Measurements from ENCODE around the gene NINJ1. TPM values are rescaled to one million over a fixed set of nuclear protein-coding genes. Genes with fewer than 3 reads are reported as not detected.

NINJ1 gene
- total and polyA plus RNA-seq, 2 experiments from 2014 or later = 34.6 to 51.7 TPM

DNA sequence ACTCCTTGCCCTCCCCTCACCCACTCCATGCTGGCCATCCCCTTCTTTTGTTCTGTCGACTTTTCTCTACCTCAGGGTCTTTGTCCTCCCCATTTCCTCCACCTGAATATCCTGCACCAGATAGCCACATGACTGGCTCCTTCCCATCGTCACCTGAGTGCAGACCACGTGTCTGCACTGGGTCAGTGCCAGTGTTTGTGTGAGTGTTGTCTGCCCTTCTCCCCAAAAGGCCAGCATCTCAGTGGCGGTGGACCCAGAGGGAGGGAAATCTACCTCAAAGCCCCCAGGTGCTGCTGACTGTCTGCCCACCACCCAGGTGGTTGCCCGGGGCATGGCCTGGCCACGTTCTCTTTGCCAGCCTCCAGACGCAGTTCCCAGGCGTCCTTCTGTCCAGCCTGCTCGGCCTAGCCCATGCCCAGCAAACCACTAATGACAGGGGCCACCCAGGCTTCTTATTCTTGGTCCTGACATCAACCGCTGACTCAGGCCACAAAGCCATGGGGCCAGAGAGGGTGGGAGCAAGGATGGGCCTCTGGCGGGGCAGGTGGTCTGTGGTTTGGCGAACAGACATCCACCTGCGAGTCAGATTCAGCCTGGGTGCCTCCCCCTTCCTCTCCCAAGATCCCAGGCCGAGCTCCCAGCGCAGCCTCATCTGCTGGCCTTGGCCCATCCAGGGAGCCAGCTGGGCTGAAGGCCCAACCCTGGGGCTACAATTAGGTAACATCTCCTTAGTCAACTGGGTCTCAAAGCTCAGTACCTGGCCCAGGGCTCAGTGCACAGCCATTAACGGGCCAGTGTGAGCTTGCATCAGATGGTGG is 5.5 kb upstream of the NINJ1 start:
- H3K4me3 ChIP-seq = no peak overlapping the region
- no peaks in the 10 kb centered on the region for H3K4me1 ChIP-seq (ENCODE audit: low read depth)
- no peaks in the 10 kb centered on the region for H3K36me3 ChIP-seq
- no peak overlapping the region for H3K27ac ChIP-seq
- DNase-seq (ENCODE audit: low read depth in 1 of 2, low spot score in 1 of 2) = no peak
- TF ChIP-seq, protein P1, sequence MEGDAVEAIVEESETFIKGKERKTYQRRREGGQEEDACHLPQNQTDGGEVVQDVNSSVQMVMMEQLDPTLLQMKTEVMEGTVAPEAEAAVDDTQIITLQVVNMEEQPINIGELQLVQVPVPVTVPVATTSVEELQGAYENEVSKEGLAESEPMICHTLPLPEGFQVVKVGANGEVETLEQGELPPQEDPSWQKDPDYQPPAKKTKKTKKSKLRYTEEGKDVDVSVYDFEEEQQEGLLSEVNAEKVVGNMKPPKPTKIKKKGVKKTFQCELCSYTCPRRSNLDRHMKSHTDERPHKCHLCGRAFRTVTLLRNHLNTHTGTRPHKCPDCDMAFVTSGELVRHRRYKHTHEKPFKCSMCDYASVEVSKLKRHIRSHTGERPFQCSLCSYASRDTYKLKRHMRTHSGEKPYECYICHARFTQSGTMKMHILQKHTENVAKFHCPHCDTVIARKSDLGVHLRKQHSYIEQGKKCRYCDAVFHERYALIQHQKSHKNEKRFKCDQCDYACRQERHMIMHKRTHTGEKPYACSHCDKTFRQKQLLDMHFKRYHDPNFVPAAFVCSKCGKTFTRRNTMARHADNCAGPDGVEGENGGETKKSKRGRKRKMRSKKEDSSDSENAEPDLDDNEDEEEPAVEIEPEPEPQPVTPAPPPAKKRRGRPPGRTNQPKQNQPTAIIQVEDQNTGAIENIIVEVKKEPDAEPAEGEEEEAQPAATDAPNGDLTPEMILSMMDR (IDR thresholded peaks at IDR 0.05; ENCODE audit: low read depth, low read length) = no peak
- no peaks in the 10 kb centered on the region for H3K9me3 ChIP-seq (ENCODE audit: low read depth)
- no peaks in the 10 kb centered on the region for H3K27me3 ChIP-seq

DNA sequence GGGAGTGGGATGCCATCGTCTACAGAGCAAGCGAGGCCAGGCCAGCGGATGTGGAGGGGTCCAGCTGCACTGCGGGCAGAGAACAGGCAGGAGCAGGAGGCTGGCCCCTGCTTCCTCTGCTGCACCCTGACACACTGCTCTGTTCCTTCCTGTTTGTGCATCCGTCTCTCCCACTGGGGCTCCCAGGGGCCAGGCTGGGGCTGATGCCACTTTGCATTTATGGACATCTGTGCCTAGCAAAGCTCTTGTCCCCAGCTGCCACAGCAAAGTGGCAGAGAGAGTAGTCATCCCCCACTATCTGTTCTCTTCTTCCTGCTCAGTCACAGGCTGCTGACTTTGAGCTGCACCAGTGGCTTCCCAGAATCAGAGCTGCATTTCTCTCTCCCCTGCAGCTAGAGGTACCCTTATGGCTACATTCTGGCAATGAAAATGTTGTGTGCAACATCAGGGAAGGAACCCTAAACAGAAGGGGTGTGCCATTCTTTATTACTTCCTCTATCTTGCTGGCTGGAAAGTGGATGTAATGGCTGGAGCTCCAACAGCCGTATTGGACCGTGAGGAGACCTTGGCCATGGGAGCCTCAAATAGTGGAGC is 4.2 kb upstream of the NINJ1 start:
- Histone ChIP-seq H3K27ac (no peak overlapping the region), H3K27me3 (no peaks in the 10 kb centered on the region), H3K4me1 (ENCODE audit: low read depth) (no peaks in the 10 kb centered on the region), H3K36me3 (no peaks in the 10 kb centered on the region), H3K9me3 (ENCODE audit: low read depth) (no peaks in the 10 kb centered on the region), H3K4me3 (no peak overlapping the region)
- TF ChIP-seq, protein P1 (IDR thresholded peaks at IDR 0.05; ENCODE audit: low read depth, low read length) = no peak
- DNase-seq (ENCODE audit: low read depth in 1 of 2, low spot score in 1 of 2) = no peak

DNA sequence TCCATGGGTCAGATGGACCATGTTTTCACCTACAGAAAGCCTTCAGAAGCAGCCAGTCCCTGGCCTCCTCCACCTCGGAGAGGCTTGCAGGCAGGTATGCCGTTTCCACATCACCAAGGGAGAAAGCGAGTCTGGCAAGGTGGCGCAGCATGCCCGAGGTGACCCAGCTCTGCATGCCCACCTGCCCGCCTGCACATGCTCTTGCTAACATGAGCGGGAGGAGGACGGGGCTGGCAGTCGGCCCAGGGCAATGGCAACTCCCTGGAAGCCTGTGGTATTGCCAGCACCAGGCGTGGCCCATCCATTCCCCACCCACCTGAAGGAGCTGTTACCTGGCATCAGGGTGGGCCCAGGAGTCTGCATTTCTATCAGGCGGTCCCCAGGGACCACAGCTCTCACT is 3.3 kb upstream of the NINJ1 start:
- no peak for DNase-seq (ENCODE audit: low read depth in 1 of 2, low spot score in 1 of 2)
- H3K4me3 ChIP-seq = no peak overlapping the region
- H3K27ac ChIP-seq = no peak overlapping the region
- H3K9me3 ChIP-seq (ENCODE audit: low read depth) = no peaks in the 10 kb centered on the region
- H3K4me1 ChIP-seq (ENCODE audit: low read depth) = peaks cover 8% of the 10 kb centered on the region
- TF ChIP-seq, protein P1 (IDR thresholded peaks at IDR 0.05; ENCODE audit: low read depth, low read length) = no peak
- no peaks in the 10 kb centered on the region for H3K27me3 ChIP-seq
- H3K36me3 ChIP-seq = no peaks in the 10 kb centered on the region

DNA sequence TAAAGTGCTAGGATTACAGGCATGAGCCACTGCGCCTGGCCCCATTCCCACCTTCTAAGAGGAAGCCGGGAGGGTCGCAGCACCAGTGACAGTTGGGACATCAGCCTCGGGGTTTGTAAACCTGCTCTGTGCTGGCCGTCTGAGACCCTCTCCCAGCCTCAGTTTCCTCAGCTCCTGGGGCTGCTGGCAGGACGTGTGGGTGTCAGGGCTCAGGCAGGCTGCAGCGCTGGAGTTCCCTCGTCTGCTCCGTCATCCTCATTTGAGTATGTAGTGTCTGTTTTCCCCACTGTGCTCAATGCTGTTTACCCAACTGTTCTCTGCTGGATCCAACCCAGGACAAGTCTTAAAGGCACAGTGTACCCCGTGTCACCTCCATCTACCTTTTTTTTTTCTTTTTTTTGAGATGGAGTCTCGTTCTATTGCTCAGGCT is 2.0 kb upstream of the NINJ1 start:
- Histone ChIP-seq H3K4me1 (ENCODE audit: low read depth) (peaks cover 8% of the 10 kb centered on the region), H3K27ac (no peak overlapping the region), H3K9me3 (ENCODE audit: low read depth) (no peaks in the 10 kb centered on the region), H3K36me3 (no peaks in the 10 kb centered on the region), H3K4me3 (no peak overlapping the region), H3K27me3 (no peaks in the 10 kb centered on the region)
- TF ChIP-seq, protein P1 (IDR thresholded peaks at IDR 0.05; ENCODE audit: low read depth, low read length) = no peak
- DNase-seq (ENCODE audit: low read depth in 1 of 2, low spot score in 1 of 2) = peak in 1 of 2 donors; percentile 42

DNA sequence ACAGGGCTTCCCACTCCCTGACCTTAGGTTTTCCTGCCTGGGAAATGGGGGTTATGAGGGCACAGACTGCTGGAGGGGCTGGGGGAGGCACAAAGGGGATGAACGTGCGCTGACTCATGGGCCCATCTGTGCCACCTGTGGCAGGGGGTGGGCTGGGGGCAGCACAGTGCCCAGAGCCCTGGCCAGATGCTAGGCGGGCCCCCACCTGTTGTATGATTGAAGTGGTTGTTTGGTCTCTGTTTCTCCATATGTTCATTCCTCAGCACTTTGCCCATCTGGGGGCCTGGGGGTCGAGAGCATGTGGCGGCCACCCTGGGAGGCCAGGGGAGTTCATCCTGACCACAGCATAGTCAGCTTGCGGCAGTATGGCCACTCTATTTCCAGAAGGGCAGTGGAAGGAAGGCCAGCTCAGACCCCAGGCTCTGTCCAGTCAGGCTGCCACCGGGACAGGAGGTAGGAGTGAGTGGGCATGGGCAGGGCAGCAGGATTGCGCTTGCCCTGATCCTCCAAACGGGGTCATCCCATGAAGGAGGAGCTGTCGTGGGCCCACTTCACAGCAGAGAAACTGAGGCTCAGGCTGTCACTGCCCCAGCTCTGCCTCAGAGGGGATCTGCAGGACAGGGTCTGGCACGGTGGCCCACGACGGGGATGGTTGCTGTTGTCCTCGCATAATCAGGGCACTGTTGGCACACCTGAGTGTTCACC is 841 bp upstream of the NINJ1 start:
- Histone ChIP-seq H3K36me3 (no peaks in the 10 kb centered on the region), H3K4me3 (peak overlapping the region; percentile 56), H3K27ac (no peak overlapping the region), H3K27me3 (no peaks in the 10 kb centered on the region), H3K4me1 (ENCODE audit: low read depth) (peaks cover 8% of the 10 kb centered on the region), H3K9me3 (ENCODE audit: low read depth) (no peaks in the 10 kb centered on the region)
- no peak for DNase-seq (ENCODE audit: low read depth in 1 of 2, low spot score in 1 of 2)
- TF ChIP-seq, protein P1 (IDR thresholded peaks at IDR 0.05; ENCODE audit: low read depth, low read length) = no peak
